Skin of body (tissue), 2 donors: ENCODE data around the gene LCA5. TPM values are rescaled to one million over a fixed set of nuclear protein-coding genes. Genes with fewer than 3 reads are reported as not detected.
"Not testable (repeated sequence)": the region's sequence is repeated elsewhere in the genome, so short reads cannot be mapped to it uniquely, and the experiment has no call there.

ENCODE experiments used
- DNase-seq: peaks from one replicate; lab custom pipeline; 2025; lab: John Stamatoyannopoulos, UW
- total RNA-seq: library from RNA; depleted of rRNA; stranded (reverse); fragments of >200 nt; gene quantifications from one replicate; pipeline ENCODE4 v1.2.3, GENCODE V29; 2014

LCA5 gene
- total RNA-seq, 1 donor from 2014 or later = 10.1 TPM

- peak; percentile 16 for DNase-seq
Observed at GRCh38 chr6:79538106-79538971, 1.1 kb upstream of the LCA5 start.

- DNase-seq = peak; percentile 44
Observed at GRCh38 chr6:79536585-79536953, 661 bp downstream of the LCA5 start.

- not testable (repeated sequence) for DNase-seq
Observed at GRCh38 chr6:79529567-79529966, 7.7 kb downstream of the LCA5 start.

- DNase-seq = no peak
Observed at GRCh38 chr6:79526897-79527296, 10.3 kb downstream of the LCA5 start.

GRCh38 chr6:79525272-79526100 lies 11.7 kb downstream of the LCA5 start:
- no peak for DNase-seq

- DNase-seq = no peak
Observed at GRCh38 chr6:79524065-79524464, 13.2 kb downstream of the LCA5 start.

GRCh38 chr6:79522609-79523008 lies 14.6 kb downstream of the LCA5 start:
- DNase-seq = no peak

- no peak for DNase-seq
Observed at GRCh38 chr6:79520534-79520933, 16.7 kb downstream of the LCA5 start.

GRCh38 chr6:79518842-79519241 lies 18.4 kb downstream of the LCA5 start:
- no peak for DNase-seq

GRCh38 chr6:79515436-79515835 lies 21.8 kb downstream of the LCA5 start:
- DNase-seq = no peak

- no peak for DNase-seq
Observed at GRCh38 chr6:79513111-79513510, 24.1 kb downstream of the LCA5 start.

GRCh38 chr6:79512014-79512413 lies 25.2 kb downstream of the LCA5 start:
- DNase-seq = no peak

- no peak for DNase-seq
Observed at GRCh38 chr6:79510707-79511106, 26.5 kb downstream of the LCA5 start.

GRCh38 chr6:79506251-79506650 lies 31.0 kb downstream of the LCA5 start:
- DNase-seq = no peak

GRCh38 chr6:79504372-79504771 lies 32.9 kb downstream of the LCA5 start:
- DNase-seq = no peak

- DNase-seq = no peak
Observed at GRCh38 chr6:79498842-79499241, 38.4 kb downstream of the LCA5 start.

- DNase-seq = no peak
Observed at GRCh38 chr6:79495246-79495645, 42.0 kb downstream of the LCA5 start.

GRCh38 chr6:79494841-79495240 lies 42.4 kb downstream of the LCA5 start:
- no peak for DNase-seq

GRCh38 chr6:79470728-79471127 lies 66.5 kb downstream of the LCA5 start:
- DNase-seq = no peak

GRCh38 chr6:79469376-79470246 lies 67.6 kb downstream of the LCA5 start:
- DNase-seq = no peak

- no peak for DNase-seq
Observed at GRCh38 chr6:79468587-79468986, 68.6 kb downstream of the LCA5 start.

- no peak for DNase-seq
Observed at GRCh38 chr6:79468116-79468515, 69.1 kb downstream of the LCA5 start.
